ENCODE data around the gene CADPS.

Gene CADPS

DNA sequence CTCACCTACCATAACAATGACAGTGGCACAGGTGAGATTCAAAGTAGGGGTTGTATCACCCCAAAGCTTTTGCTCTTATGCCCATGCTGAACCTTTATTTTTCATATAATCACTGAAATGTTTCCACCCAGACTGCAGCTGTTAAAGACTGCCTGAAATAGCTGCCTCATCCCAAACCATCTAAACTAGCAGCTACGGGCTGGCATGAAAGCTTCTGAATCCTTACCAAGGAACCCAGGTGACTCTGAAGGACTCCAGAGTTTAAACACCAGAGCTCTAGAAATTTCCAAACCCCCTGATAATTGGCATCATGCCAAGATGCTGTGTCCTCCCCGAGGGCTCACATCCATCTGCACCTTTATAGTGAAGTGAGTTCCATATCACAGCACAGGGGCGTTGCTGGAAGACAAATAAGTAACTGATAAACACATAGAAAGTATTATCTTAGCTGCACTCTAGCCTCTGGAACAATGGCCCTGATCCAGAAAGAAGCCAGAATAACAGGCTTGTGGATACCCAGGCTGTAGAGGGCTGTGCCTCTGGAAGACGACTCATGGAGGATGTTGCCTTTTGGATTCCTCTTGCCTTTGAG is 238.9 kb downstream of the CADPS start:
- no peak for DNase-seq (ENCODE audit: low read depth in 2 of 2)

DNA sequence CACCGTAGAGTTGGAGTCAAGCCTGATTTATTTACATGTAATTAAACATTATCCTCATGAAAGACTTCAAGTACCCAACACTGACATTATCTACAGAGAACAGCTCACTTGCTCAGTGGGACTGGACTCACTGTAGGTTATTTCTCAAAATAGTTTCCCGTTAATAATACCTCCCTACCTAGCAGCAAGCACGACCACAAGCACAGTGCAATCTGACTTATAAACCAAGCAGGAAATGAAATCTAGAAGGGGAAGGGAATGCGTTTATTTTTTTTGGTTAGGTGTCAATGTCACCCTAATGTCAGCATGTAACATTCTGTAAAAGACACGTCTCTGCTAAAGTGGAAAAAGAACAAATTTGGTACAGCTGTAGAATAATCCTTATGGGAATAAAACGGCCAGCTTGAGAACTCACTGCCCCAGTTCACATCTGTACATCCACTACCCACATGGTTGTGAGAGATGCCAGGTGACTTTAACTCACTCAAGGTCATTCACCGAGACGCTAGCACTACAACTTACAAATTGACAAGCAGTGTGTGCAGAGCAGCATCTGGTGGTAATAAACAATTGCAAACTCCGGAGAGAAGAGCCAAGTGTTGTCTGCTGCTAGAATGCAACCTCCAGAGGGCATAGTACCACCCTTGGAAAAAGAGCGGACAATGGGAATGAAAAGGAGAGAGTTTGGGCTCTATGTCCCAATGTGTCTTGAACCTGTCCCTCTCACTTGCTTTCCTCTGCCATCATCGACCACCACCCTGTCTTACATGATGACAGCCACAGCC is 242.5 kb downstream of the CADPS start:
- no peak for DNase-seq (ENCODE audit: low read depth in 2 of 2)

DNA sequence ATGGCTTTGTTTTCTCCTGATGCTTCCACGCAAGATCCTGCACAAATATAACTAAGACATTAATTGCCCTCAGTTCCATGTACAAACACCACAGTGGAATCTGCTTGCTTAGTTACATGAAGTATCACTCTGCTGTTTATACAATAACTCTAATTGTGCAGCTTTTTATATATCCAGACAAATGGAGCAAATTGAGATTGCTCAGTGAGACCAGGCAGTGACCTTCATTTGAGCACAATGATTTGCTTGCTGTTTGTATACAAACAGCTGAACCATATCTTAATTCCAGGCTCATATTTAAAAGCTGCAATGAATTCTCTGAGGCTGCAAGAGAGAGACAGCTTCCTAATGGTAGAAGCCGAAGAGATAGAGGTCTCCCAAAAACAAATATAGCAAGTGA is 243.7 kb downstream of the CADPS start:
- DNase-seq (ENCODE audit: low read depth in 2 of 2): no peak

DNA sequence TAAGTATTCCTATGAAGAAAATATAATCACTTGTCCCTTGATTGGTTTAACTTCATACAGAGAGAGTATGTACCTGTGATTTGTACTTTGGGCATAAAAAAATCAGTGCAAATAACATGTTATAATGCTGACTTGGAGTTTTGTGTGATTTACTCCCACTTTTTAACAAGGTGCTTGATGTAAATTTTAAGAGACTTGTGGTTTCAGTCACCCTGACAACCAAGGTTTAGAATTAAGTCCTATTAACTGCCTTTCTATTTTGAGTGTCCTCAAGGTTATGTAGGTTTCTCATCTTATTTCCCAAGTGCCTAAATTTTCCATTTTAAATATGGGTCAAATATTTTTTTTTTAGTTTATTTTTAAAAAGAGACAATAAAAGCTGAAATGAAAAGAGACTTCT is 244.6 kb downstream of the CADPS start:
- no peak for DNase-seq (ENCODE audit: low read depth in 2 of 2)

DNA sequence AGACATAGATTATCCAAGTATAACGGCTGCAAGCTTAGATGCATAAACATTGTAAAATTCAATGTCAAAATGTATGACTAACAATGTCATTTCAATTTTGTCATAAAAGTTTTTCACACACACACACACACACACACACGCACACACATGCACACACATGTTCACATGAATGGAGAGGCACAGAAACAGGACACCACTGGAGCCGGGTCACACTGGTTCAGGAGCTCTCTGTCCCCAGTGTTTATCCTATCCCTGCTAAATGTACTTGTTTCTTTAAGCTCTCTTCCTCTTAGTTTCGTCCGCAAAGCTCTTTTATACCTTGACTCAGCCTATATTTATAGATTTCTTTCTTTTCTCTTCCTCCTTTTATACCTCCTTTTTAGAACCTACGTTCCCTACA is 249.9 kb downstream of the CADPS start:
- DNase-seq (ENCODE audit: low read depth in 2 of 2): no peak

DNA sequence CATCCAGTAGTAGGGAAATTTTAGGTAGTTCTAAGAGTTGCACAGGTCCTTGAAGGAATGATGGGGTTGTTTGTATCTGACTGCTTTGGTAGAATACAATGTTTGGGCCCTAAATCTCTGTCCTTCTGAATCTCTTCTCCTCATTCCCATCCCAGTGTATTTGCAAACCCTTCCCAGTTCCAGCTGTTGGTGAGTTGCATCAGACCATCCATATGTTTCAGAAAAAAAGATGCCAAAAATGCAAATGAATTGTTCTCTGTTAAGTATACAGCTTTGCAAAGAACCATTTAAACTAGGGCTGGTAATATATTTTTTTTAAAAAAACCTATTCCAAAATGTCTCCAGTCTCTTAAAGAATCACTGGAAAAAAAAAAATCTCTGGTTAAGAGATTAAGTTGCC is 251.0 kb downstream of the CADPS start:
- DNase-seq (ENCODE audit: low read depth in 2 of 2): no peak

DNA sequence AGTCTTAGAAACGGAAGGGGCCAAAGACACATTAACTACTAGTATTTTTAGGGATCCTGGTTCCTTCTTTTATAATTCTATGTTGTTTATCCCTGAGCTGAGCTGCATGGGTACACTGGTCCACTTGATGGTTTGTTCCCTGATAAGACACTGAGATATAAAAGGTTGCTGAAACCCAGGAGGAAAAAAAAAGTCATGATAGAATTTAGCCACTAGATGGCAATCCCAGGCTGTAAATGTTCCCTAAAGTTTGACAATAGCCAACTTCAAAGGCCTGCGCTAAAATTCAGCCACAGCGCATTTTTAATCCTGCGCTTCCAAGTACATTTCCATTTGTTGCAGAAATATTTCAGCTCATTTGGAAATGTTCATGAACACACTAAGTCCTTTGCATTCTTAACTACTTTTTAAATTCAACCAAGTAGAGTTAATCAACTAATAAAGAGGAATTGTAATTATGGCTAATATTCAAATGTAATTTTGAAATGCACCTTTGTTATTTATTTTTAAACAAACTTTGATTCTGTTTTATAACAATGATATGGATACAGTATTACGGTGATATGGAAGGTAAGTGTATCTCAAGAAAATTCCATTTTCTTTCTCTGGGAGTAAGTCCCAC is 252.6 kb downstream of the CADPS start:
- no peak for DNase-seq (ENCODE audit: low read depth in 2 of 2)

DNA sequence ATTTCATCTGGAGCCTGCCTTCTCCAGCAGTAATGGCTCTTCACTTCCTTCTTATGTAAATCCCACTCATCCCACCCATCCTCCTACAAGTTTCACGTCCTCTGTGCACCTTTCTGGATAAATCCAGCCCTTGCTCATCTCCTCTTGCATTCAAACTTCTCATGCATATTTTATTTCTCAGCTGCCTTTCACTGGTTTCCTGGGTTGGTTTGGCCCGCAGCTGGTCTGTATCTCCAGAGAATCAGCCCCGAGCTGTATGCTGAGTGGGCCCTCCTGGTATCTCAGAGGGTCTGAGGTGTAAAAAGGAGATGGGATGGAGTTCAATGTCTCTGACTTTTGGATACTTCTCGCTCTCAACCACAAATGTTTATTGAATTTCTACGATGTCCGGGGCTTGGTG is 253.3 kb downstream of the CADPS start:
- no peak for DNase-seq (ENCODE audit: low read depth in 2 of 2)

DNA sequence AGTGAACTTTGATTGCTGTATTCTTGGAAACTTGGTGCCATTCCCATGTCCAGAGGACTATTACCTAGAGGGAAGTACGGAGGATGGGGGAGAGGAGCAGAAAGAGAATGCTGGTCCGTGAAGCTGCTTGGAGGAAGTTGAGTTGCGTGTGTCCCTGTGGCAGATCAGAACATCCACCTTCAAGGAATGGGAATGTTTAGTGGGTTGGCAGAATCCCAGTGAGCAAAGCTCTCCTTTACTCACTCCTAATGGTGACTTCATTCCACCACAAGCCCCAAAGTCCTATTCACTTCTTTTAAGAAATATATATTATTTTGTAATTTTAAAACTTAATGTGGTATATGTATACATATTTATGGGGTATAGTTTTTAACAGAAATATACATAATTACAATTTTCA is 254.0 kb downstream of the CADPS start:
- DNase-seq (ENCODE audit: low read depth in 2 of 2): no peak

DNA sequence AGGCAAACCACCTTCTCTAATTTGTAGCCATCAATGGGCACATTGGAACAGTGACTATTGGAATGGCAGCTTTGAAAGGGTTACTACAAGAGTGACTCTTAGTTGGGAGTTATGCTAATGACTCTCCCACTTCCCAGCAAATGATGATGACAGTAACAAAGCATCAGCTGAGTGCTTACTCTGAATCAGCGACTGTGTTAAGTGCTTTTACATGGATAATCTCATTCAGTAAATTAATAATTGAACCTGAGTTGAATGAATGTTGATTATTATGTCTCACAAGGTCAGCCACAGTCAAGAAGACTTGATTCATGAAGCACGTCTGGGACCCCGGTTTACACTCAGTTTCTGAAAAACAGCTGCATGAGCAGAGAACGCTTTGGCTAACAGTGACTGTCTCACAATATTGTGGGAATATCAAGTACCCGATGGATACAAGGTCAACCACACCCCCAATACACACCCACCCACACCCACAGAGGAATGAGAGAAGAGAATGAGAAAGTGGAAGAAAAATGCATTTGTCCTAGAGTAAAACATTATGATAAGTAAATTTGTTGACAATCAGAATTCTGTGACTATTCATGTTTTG is 259.9 kb downstream of the CADPS start:
- DNase-seq (ENCODE audit: low read depth in 2 of 2): no peak

DNA sequence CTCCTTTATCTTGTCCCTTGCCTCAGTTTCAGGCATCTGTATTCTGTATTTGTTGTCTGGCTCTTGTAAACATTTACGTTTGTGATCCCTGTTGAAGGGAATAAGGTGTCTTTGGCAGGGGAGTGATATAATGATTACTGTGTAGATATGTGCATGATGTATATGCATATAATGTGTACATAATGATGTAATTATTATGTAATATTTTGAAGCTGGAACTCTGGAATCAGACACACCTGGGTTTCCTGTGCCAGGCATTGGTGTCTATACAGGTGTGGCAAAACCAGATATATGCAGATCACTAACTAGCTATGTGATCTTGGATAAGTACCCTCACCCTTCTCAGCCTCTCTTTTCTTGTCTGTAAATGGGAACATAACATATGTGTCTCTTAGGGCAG is 260.7 kb downstream of the CADPS start:
- no peak for DNase-seq (ENCODE audit: low read depth in 2 of 2)

DNA sequence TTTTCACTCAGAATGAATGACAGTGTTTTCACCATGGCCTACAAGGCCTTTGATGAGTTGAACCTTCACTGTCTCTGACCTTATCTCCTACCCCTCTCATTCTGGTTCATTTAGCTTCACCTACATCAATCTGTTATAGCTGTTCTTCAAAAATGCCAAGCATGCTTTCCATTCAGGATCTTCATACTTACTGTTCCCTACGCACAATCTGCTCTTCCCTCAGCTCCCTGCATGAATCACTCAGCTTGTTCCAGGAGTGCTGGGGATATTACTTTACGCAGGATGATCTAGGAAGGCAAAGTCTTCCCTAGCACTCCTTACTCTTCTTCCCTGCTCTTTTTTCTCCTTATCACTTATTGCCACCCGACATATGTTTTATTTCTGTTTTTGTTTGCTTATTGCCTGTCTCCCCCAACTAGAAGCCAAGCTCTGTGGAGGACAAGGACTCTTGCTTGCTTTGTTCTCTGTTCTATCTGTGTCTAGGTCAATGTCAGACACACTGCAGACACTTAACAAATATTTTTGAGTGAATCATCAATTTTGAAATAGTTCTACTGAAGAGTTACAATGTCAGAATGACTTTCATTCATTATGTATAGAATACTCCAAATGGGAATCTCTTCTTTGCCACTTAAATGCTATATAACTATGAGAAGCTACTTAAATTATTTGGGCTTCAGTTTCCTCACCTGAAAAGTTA is 263.5 kb downstream of the CADPS start:
- DNase-seq (ENCODE audit: low read depth in 2 of 2): no peak

DNA sequence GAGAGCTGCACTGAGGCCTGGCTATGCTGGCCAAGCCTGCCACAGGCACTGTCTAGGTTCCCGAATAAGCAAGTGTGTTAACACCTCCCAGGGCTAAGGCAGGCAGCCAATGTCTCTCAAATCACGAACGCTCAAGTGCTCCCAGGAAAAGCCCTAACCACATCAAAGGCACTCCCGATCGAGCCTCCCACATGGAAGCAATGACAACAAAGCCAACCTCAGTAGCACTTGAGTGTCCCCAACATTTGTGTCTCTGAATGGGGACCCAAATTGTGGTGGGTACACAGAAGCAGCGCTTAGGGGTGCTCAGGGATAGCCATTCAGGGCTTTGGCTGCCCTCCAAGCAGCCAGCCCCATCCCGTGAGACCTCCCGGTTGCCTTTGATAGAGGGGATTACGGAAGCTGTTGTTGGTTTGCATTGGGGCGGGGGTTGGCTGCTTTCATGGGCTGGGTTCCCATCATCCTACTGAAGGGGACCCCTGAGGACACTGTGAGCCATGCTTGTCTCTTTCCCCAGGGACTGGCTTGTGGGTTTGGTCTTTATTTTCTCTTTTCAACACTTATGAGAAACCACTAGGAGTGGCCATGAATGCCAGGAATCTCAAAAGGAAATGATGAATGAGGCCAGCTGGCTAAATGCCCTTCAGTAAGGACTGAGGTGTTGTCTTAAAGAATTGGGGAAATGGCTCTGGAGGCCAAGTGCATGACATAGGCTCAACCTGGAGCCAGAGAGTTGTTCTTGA is 267.8 kb downstream of the CADPS start:
- no peak for DNase-seq (ENCODE audit: low read depth in 2 of 2)

DNA sequence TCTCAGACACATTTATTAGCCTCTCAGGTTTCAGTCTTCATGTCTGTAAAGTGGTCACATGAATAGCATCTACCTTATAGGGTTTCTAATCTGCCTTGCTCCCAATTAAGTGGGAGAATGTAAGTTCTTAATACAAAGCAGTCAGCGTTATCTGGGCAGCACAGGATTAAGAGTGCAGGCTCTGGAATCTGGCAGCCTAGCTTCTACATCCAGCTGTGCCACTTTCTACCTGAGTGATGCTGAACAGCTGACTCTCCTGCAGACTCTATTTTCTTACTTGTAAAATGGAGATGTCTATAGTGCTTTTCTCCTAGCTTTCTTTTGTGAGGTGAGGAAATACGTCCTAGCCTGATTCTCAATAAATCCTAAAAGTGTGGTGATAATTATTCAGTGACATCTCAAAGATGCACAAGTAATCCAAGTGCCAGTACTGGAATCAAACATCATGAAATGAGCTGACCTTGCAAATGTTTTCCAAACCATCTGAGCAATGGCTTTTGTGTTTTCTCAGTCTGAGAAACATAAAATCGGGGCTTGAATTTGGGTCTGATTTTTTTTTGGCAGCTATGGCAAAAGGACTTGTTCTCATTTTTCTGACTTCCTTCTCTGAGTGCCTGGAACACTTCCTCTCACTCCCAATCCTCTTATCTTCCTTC is 269.7 kb downstream of the CADPS start:
- DNase-seq (ENCODE audit: low read depth in 2 of 2): no peak

DNA sequence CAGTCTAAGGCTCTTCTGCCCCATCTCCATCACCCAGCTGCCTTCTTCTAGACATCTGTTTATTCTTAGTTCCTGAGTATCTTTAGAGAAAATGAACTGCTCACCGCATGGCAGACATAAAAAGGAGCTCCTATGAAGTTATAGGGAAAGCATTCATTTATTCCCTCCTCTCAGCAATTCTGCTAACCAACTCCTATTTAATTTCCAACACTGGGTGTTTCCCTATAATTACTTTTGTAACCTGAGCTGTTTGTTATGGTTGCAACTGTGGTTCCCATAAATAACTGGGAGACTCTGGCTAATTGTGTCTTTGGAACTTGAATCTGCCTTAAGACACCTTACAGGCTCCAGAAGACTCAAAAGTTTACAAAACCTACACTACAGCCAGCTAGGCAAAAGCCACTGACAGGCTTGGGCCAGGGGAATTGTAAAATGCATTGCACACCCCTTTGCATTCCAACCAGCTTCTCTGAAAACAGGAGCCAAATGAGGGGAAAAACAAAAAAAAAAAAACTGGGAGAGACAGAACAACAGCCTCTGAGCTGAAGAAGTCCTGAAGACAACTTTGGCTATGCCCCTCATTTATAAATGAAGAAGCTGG is 270.4 kb downstream of the CADPS start:
- DNase-seq (ENCODE audit: low read depth in 2 of 2): no peak

DNA sequence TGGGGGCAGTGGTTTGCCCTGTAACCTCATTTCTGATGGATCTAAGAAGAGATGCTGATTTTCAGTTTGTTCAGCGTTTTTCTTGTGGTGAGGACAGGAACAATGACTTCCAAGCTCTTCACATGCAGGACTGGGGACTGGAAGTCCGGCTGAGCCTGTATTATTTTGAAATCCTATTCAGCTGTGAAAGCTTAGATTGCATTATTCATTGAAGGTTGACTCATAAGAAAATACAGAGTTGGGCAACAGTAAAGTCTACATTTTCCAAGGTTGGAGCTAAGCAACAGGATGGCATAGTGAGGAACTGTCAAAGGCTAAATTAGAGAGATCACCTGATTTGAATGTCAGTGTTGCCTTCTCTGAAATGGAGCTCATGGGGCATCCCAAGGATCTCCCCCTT is 270.9 kb downstream of the CADPS start:
- no peak for DNase-seq (ENCODE audit: low read depth in 2 of 2)

DNA sequence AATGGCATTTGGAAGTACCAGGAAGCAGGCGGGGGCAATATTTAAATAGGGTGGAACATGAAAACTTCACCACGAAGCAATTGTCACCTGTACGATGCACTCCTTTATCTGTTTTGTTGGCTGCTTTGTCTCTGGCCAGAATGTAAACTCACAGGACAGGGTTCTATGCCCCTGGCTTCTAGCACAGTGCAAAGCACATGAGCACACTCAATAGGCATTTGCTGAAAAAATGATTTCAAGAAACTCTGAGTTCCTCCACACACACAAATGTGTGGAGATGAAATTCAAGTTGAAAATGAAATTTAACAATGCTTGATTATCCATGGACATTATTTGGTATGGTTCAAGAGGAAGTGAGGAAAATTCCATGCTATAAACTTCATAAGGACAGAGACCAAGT is 272.2 kb downstream of the CADPS start:
- no peak for DNase-seq (ENCODE audit: low read depth in 2 of 2)

DNA sequence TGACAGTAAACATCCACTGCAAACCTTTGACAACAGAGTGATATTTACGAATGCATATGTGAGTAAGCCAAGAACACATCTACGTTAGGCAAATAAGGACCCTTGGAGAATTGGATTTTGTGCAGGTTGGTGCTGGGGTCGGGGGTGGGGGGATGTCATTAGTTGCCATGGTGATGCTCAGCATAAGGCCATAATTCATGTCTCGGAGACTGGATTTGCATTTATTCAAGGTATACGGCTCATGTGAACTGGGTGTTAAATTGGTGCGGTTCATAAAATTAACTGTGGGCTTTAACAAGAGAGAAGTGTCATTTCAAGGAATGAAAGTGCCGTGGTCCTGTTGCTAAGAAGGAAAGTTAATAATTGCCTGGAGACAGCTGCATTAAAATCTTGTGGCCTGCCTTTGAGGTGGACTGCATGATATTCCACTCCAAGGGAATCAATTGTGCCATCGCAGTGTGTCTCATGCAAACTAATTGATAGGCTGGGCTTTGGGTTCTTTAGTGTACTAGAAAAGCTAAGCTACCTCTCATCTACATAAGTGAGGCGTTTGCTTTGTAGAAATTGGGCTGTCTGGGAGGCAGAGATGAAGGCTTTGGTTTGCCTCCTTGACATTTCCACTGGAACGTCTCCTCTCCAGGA is 273.0 kb downstream of the CADPS start:
- DNase-seq (ENCODE audit: low read depth in 2 of 2): no peak

DNA sequence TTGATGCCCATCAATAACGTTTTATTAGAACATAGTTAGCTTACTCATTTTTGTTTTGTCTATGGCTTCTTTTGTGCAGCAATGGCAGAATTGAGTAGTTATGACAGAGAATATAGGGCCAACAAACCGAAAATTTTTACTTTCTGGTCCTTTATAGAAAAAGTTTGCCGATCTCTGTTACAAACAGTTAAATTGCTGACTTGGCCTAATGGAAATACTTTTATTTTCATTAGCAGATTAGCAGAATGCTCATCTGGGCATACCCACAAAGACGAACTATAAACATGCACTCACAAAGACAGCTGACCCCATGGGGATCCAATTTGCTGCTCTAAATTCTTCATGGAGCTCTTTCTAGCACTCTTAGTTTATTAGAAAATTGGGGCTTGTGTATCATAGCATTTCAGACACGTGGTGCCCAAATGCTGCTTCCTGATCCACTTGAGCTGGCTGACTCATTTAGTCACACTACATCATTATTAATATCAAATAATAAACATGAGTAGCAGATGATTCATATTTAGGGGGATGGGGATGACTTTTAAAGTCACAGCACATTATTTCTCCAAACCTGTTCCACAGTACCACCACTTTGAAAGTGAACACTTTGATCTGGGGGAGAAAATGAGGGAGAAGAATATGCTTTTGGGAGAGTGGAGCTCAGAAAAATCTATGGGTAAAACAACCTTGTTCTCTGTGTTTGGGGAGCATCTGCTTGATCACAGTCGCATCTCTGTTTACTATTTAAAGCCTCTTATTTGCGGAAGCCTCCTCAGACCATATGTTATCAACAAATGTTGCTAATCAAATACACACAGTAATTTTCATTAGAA is 273.8 kb downstream of the CADPS start:
- no peak for DNase-seq (ENCODE audit: low read depth in 2 of 2)
